ENCODE data around the gene DDX39B. TPM values are rescaled to one million over a fixed set of nuclear protein-coding genes. Genes with fewer than 3 reads are reported as not detected.
"Not testable (repeated sequence)": the region's sequence is repeated elsewhere in the genome, so short reads cannot be mapped to it uniquely, and the experiment has no call there.

DDX39B gene
- polyA plus RNA-seq, 1 donor, result 368 TPM

DNA sequence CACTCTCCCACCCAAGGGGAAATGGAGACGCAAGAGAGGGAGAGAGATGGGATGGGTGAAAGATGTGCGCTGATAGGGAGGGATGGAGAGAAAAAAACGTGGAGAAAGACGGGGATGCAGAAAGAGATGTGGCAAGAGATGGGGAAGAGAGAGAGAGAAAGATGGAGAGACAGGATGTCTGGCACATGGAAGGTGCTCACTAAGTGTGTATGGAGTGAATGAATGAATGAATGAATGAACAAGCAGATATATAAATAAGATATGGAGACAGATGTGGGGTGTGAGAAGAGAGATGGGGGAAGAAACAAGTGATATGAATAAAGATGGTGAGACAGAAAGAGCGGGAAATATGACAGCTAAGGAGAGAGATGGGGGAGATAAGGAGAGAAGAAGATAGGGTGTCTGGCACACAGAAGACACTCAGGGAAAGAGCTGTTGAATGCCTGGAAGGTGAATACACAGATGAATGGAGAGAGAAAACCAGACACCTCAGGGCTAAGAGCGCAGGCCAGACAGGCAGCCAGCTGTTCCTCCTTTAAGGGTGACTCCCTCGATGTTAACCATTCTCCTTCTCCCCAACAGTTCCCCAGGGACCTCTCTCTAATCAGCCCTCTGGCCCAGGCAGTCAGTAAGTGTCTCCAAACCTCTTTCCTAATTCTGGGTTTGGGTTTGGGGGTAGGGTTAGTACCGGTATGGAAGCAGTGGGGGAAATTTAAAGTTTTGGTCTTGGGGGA lies 34.3 kb upstream of the DDX39B start:
- DNase-seq (ENCODE audit: low read depth), result no peak

DNA sequence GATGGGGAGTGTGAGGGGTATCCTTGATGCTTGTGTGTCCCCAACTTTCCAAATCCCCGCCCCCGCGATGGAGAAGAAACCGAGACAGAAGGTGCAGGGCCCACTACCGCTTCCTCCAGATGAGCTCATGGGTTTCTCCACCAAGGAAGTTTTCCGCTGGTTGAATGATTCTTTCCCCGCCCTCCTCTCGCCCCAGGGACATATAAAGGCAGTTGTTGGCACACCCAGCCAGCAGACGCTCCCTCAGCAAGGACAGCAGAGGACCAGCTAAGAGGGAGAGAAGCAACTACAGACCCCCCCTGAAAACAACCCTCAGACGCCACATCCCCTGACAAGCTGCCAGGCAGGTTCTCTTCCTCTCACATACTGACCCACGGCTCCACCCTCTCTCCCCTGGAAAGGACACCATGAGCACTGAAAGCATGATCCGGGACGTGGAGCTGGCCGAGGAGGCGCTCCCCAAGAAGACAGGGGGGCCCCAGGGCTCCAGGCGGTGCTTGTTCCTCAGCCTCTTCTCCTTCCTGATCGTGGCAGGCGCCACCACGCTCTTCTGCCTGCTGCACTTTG lies 33.6 kb upstream of the DDX39B start, which contains the start of gene TNF:
Gene TNF, plus strand, starts transcription at position 231 of the 567 bp plus-strand sequence. Its CDS starts 177 bp downstream, at position 408.
- DNase-seq (ENCODE audit: low read depth), result no peak

DNA sequence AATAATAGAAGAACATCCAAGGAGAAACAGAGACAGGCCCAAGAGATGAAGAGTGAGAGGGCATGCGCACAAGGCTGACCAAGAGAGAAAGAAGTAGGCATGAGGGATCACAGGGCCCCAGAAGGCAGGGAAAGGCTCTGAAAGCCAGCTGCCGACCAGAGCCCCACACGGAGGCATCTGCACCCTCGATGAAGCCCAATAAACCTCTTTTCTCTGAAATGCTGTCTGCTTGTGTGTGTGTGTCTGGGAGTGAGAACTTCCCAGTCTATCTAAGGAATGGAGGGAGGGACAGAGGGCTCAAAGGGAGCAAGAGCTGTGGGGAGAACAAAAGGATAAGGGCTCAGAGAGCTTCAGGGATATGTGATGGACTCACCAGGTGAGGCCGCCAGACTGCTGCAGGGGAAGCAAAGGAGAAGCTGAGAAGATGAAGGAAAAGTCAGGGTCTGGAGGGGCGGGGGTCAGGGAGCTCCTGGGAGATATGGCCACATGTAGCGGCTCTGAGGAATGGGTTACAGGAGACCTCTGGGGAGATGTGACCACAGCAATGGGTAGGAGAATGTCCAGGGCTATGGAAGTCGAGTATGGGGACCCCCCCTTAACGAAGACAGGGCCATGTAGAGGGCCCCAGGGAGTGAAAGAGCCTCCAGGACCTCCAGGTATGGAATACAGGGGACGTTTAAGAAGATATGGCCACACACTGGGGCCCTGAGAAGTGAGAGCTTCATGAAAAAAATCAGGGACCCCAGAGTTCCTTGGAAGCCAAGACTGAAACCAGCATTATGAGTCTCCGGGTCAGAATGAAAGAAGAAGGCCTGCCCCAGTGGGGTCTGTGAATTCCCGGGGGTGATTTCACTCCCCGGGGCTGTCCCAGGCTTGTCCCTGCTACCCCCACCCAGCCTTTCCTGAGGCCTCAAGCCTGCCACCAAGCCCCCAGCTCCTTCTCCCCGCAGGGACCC lies 32.6 kb upstream of the DDX39B start:
- no peak for DNase-seq (ENCODE audit: low read depth)

DNA sequence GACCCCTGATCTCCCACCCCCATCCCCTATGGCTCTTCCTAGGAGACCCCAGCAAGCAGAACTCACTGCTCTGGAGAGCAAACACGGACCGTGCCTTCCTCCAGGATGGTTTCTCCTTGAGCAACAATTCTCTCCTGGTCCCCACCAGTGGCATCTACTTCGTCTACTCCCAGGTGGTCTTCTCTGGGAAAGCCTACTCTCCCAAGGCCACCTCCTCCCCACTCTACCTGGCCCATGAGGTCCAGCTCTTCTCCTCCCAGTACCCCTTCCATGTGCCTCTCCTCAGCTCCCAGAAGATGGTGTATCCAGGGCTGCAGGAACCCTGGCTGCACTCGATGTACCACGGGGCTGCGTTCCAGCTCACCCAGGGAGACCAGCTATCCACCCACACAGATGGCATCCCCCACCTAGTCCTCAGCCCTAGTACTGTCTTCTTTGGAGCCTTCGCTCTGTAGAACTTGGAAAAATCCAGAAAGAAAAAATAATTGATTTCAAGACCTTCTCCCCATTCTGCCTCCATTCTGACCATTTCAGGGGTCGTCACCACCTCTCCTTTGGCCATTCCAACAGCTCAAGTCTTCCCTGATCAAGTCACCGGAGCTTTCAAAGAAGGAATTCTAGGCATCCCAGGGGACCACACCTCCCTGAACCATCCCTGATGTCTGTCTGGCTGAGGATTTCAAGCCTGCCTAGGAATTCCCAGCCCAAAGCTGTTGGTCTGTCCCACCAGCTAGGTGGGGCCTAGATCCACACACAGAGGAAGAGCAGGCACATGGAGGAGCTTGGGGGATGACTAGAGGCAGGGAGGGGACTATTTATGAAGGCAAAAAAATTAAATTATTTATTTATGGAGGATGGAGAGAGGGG lies 31.7 kb upstream of the DDX39B start:
- no peak for DNase-seq (ENCODE audit: low read depth)

DNA sequence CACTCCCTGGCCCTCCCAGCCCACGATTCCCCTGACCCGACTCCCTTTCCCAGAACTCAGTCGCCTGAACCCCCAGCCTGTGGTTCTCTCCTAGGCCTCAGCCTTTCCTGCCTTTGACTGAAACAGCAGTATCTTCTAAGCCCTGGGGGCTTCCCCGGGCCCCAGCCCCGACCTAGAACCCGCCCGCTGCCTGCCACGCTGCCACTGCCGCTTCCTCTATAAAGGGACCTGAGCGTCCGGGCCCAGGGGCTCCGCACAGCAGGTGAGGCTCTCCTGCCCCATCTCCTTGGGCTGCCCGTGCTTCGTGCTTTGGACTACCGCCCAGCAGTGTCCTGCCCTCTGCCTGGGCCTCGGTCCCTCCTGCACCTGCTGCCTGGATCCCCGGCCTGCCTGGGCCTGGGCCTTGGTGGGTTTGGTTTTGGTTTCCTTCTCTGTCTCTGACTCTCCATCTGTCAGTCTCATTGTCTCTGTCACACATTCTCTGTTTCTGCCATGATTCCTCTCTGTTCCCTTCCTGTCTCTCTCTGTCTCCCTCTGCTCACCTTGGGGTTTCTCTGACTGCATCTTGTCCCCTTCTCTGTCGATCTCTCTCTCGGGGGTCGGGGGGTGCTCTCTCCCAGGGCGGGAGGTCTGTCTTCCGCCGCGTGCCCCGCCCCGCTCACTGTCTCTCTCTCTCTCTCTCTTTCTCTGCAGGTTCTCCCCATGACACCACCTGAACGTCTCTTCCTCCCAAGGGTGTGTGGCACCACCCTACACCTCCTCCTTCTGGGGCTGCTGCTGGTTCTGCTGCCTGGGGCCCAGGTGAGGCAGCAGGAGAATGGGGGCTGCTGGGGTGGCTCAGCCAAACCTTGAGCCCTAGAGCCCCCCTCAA lies 30.5 kb upstream of the DDX39B start, which contains the start of gene LTA:
Gene LTA, plus strand, starts transcription at position 249 of the 871 bp plus-strand sequence. Its CDS starts 454 bp downstream, at position 703.
- no peak for DNase-seq (ENCODE audit: low read depth)

DNA sequence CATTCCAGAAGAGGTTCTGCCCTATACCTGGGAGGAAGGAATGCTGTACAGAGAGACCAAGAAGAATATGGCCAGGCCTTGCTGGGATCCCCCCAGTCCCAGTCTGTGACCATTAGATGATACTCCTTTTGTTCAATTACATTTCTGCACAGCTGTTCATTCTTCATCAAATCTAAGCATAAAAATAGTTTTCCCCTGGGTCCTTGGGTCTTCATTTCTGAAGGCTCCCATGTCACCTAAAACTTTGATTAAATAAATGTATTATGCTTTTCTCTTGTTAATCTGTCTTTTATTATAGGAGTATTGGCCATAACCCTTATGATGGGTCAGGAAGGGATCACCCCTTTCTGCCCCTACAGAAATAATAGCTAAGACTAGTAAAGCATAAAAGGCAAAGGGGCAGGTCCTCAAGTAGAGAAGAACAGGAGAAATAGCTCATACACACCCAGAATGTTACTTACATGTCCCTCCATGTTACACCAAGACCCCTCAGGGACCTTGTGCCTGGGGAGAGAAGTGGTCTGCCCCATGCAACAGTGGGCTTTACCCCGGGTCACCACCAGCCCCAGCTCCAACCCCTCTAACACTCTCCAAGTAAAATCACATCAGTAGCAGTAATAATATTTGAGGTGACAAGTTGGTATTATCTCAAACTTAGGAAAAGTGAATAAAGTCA lies 28.2 kb upstream of the DDX39B start:
- DNase-seq (ENCODE audit: low read depth), result no peak

DNA sequence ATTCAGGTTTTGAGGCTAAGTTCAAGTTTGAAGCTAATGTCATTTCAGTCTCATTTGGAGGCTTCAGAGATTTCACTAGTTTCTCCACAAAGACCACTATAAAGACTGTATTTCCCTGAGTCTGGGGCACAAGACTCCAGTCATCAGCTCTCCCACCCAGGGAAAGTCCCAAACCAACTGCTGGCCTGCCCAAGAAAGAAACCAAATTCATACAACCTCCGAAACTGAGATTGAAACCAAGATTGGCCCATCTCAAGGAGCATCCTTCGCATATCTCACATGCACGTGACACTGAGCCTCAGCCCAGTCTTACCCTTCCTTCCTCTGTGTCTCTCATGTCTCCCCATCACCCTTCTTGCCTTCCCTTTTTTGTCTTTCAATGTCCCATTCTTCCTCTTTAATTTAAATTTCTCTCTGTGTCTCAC lies 26.7 kb upstream of the DDX39B start:
- DNase-seq (ENCODE audit: low read depth), result no peak

DNA sequence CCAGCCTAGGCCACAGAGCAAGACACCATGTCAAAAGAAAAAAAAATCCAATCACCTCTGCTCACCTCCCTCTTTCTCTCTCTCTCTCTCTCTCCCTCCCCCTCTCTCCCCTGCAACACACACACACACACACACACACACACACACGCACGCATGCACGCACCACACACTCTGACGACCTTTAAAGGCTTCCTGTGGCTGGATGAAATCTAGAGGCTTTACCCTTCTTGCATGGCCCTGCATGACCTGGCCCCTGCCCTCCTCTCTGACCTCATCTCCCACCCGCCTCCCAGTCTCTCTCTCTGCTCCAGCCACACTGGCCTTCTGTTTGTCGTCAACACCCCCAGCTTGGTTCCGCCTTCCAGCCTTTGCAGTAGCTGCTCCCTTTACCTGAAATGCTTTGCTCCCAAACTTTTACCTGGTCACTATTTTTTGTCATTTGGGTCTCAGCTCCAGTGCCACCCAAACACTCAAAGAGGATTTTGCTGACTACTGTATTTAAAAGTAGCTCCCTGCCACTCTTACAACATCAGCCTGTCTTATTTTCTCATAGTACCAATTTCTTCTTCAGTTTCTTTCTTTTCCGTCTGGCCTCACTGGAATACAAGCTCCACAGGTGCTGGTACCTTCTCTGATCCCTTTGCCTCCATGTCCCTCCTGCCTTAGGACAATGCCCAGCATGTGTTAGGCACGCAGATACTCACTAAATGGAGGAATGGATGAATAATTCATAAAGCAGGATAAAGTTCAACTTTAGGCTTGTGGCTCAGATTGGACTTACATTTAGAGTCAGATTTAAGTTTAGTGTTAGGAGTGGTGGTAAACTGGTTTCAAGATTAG lies 25.9 kb upstream of the DDX39B start:
- no peak for DNase-seq (ENCODE audit: low read depth)

DNA sequence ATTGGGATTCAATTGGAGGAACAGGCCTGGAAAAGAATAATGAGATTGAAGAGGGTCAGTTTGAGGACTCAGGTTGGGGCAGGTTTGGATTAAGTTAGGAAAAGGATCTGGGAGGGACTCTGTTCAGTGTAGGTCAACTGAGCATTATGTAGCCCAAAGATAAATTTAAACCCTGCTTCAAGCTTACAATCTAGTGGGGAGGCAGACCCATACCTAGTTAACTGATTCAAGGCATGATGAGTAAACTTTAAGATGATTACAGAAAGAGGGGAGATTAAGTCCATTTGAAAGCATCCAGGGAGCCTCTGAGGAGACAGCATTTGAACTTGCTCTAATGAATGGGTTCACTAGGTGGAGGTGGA lies 18.9 kb upstream of the DDX39B start:
- no peak for DNase-seq (ENCODE audit: low read depth)

DNA sequence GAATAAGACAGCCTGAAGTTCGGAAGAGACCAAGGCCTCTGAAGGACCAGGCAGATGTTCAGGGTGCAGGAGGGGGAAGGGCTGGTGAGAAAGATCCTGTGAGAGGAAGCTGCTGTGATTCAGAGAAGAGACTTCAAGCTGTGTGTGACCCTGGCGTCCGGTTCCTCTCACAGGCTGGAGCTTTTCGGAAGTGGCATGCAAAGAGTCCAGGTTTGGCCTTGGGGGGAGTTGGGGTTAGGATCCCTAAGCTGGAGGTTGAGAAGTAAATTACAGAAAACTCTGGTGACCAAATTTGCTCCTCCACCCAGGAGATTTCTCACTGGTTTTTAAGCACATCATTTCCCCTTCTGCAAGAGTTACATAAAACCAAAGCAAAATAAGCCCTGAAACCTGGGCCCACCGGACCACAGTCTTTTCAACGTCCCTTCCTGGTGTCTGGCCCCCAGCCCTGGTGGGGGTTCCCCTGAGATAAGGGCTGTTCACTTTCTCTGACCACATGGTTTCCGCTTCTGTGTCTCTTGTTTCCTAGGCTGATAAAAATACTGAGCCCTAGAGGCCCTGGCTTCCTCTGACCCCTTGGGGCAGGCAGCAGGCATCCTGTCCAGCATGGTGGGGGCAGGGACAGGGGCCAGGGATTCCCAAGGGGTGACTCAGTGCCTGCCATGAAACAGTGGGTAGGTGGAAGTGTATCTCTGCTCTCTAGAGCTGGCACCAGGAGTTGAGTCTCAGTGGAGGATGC lies 18.3 kb upstream of the DDX39B start:
- no peak for DNase-seq (ENCODE audit: low read depth)

DNA sequence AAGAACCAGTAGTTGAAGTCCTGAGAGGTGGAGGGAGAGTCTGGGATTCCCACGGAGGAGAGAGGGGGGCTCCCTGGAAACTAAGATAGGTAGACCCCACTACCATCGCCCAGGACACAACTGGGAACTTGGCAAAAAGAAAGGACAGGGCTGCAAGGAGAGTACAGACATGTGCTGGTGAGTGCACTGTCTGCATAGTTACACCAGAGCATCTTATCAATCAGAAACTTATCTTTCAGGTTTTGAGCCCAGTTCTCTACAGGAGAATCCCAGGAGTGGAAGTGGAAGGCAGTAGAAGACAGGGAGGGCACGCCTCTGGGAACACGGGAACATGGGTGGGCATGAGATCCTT lies 17.8 kb upstream of the DDX39B start:
- no peak for DNase-seq (ENCODE audit: low read depth)

DNA sequence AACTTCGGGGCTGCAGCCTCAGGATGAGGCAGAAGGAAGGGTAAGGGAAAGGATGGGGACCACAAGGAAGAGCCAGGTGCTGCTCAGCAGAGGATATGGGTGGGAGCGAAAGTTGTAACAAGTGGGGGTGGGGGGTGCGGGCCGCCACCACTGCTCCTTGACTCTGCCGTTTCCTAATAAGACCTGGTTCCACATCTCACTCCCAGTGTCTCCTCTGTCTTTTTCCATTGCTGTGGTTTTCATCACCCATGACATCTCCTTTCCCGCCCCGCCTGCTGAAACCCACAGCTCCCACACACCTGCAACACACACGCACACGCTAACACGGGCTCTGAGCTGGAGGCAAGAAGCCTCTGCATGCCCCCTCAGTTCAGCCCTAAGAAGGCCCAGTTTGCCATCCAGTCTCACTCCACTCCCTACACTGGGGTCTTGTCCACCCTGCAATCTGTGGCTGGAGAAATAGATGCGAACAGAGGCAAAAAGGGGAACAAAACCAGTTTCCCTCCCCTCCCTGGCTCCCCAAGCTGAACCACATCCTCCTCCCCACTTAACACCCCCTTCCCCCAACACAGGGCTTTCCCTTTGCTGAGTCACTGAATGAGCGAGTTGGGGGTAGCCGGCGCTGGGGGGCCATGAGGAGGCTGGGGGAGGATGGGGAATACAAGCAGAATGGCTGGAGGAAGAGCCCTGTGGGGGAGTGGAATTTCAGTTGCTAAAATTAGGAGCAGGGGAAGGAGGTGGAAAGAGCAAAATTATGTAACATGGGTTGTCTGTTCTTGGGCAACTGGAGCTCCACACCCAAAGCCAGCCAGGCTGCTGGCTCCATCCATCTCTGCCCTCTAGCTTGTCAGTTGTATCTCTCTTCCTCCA lies 17.1 kb upstream of the DDX39B start:
- no peak for DNase-seq (ENCODE audit: low read depth)

DNA sequence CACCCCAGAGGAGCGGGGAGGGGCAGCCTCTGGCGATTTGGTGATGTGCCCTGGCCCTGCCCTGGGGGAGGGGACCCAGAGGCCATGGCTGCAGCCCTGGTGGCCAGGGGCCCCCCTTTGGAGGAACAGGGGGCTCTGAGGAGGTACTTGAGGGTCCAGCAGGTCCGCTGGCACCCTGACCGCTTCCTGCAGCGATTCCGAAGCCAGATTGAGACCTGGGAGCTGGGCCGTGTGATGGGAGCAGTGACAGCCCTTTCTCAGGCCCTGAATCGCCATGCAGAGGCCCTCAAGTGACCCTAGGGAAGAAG lies 16.5 kb upstream of the DDX39B start:
- no peak for DNase-seq (ENCODE audit: low read depth)

DNA sequence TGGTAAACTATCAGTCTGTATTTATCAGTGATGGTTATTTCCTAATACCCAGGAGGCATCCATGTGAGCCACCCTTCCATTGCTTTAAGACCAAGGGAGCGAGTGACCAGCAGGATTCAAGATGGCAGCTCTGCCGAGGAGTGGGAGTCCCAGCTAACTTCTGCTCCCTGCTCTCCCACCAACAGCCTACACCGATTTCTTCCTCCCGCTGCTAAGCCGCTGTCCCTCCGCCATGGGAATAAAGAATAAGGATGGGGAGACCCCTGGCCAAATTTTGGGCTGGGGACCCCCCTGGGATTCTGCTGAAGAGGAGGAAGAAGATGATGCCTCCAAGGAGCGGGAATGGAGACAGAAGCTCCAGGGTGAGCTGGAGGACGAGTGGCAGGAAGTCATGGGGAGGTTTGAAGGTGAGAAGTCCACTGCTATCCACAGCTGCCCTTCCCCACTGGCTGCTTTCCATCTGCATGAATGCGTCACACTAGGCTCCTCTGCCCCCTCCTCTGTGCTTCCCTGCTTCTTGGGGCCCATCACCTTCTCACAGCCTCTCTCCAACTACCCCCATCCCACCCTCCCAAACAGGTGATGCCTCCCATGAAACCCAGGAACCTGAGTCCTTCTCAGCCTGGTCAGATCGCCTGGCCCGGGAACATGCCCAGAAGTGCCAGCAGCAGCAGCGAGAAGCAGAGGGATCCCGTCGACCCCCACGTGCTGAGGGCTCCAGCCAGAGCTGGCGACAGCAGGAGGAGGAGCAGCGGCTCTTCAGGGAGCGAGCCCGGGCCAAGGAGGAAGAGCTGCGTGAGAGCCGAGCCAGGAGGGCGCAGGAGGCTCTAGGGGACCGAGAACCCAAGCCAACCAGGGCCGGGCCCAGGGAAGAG lies 15.9 kb upstream of the DDX39B start:
- no peak for DNase-seq (ENCODE audit: low read depth)

DNA sequence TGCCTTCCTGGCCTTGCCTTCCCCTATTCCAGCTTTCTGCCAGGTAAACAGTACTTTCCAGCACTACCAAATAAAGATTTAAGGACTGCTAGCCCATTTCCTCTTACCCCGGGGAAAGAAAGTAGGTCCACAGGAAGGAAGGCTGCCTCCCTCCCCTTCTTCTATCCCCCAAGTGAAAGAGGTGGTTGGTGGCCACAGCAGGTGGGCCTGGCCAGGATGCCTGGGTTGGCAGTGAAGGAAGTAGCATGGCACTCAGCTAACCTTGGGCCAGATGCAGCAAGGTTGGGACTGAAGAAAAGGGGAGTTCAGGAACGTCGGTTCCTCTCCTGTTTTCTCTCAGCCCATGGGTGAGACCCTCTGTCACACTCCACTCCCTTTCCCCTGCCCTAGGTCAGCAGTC lies 14.5 kb upstream of the DDX39B start:
- no peak for DNase-seq (ENCODE audit: low read depth)

DNA sequence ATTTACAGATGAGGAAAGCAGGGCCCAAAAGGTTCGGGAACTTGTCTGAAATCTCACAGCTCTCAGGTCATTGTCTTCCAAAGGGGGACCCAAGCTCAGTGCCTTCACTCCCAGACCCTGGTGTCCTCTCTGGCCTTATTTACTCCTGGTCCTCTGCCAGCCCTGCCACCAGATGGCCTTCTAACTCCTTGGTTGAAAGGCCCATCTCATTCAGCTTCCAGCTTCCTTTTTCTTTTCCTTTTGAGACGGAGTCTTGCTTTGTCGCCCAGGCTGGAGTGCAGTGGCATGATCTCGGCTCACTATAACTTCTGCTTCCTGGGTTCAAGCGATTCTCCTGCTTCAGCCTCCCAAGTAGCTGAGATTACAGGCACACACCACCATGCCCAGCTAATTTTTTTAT lies 9.6 kb upstream of the DDX39B start:
- DNase-seq (ENCODE audit: low read depth), result not testable (repeated sequence)

DNA sequence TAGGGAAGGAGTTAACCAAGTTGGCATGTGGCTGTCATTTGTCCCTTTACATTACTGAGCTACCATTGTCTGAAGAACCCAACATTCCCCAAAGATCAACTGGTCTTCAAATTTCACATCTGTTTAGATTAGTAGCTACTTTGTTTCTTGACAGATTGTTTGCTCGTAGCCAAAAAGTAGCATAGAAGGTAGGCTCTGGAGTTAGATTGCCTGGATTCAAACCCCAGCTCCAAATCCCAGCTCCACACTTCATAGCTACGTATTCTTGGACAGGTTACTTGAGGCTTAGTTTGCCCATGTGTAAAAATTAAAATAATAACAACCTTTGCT lies 6.7 kb upstream of the DDX39B start:
- no peak for DNase-seq (ENCODE audit: low read depth)
